SU-DHL-6 (cell line): ENCODE results near the gene WFDC12.
A peak's percentile ranks its signal among the peaks of the same experiment; 100 is the strongest.

Experiments used
- H2AFZ ChIP-seq: fragments of 200-600 bp; sonication (generic); 2 replicates; pipeline ENCODE4 v1.6.1; 2014; ENCODE audit warnings: low read depth, mild to moderate bottlenecking, moderate library complexity, mixed read lengths, antibody characterized with exemption, low read length; ENCODE audit not compliant: severe bottlenecking
- H3F3A ChIP-seq: fragments of 200-600 bp; shearing (Covaris generic); 2 replicates; pipeline ENCODE4 v1.6.0; 2016; ENCODE audit warnings: antibody characterized with exemption, mild to moderate bottlenecking; ENCODE audit not compliant: insufficient read depth
- H3K27ac ChIP-seq: fragments of 200-600 bp; sonication (generic); 2 replicates; pipeline ENCODE4 v1.5.1; 2016; ENCODE audit warnings: low read depth, mild to moderate bottlenecking, low read length, moderate library complexity, mixed read lengths
- H3K27me3 ChIP-seq: fragments of 200-600 bp; sonication (generic), shearing (Covaris generic); 2 replicates; pipeline ENCODE4 v1.6.0; 2014; ENCODE audit warnings: mild to moderate bottlenecking, low read length
- H3K36me3 ChIP-seq: fragments of 200-600 bp; sonication (generic); 2 replicates; pipeline ENCODE4 v1.6.1; 2014; ENCODE audit warnings: mild to moderate bottlenecking, low read length, mixed read lengths
- H3K4me2 ChIP-seq: fragments of 300-600, 200-600 bp; shearing (Covaris generic), sonication (generic); 2 replicates; pipeline ENCODE4 v1.6.0; 2014; ENCODE audit warnings: low read length, low read depth, mild to moderate bottlenecking; ENCODE audit not compliant: poor library complexity, severe bottlenecking
- H3K4me3 ChIP-seq: fragments of 200-600 bp; sonication (generic); 2 replicates; pipeline ENCODE4 v1.5.1; 2014; ENCODE audit warnings: antibody characterized with exemption, low read length, mild to moderate bottlenecking, mixed read lengths; ENCODE audit not compliant: insufficient read depth, poor library complexity, severe bottlenecking
- H3K79me2 ChIP-seq: fragments of 200-600 bp; sonication (generic); 2 replicates; pipeline ENCODE4 v1.6.1; 2014; ENCODE audit warnings: mild to moderate bottlenecking, low read length, moderate library complexity; ENCODE audit not compliant: insufficient read depth
- H3K9ac ChIP-seq: fragments of 200-600 bp; sonication (generic); 2 replicates; pipeline ENCODE4 v1.7.0; 2014; ENCODE audit warnings: mild to moderate bottlenecking, low read length
- H3K9me2 ChIP-seq: fragments of 200-600 bp; sonication (generic); replicated peaks from 2 replicates; pipeline ENCODE4 v1.6.1; 2014; ENCODE audit warnings: low read length; ENCODE audit not compliant: insufficient read depth
- H3K9me3 ChIP-seq: fragments of 200-600 bp; sonication (generic); 2 replicates; pipeline ENCODE4 v1.6.1; 2014; ENCODE audit warnings: low read length, mixed read lengths; ENCODE audit not compliant: insufficient read depth
- H4K20me1 ChIP-seq: fragments of 200-600 bp; sonication (generic); 2 replicates; pipeline ENCODE4 v1.6.1; 2014; ENCODE audit warnings: low read depth, mild to moderate bottlenecking, antibody characterized with exemption, low read length, moderate library complexity, mixed read lengths
- CTCF ChIP-seq: fragments of 200-600 bp; sonication (generic); IDR thresholded peaks from one replicate; pipeline ENCODE4 v1.5.1; 2017; ENCODE audit warnings: antibody characterized with exemption, mild to moderate bottlenecking, low read length, moderate library complexity; ENCODE audit not compliant: insufficient read depth, poor library complexity, severe bottlenecking
- EZH2phosphoT487 ChIP-seq: fragments of 200-600 bp; sonication (generic), shearing (Covaris generic); conservative IDR thresholded peaks from 2 replicates; pipeline ENCODE4 v1.6.1; 2018; ENCODE audit warnings: mild to moderate bottlenecking, antibody characterized with exemption, low read length, moderate library complexity, mixed read lengths

Gene WFDC12

GRCh38 chr20:45111799-45112471 lies 12.3 kb downstream of the WFDC12 start:
- H3K4me3 ChIP-seq: no peak overlapping the region
- H3K9me3 ChIP-seq: no peaks in the 10 kb centered on the region
- H3K27ac ChIP-seq: no peak overlapping the region
- H3K4me2 ChIP-seq: no peak overlapping the region
- H3K27me3 ChIP-seq: no peaks in the 10 kb centered on the region
- no peaks in the 10 kb centered on the region for H3F3A ChIP-seq
- H3K9ac ChIP-seq: no peak overlapping the region
- H4K20me1 ChIP-seq: no peaks in the 10 kb centered on the region
- no peaks in the 10 kb centered on the region for H3K36me3 ChIP-seq
- H2AFZ ChIP-seq: no peak overlapping the region
- H3K79me2 ChIP-seq: no peaks in the 10 kb centered on the region
- H3K9me2 ChIP-seq: no peaks in the 10 kb centered on the region
- peak; percentile 80 for TF ChIP-seq CTCF
- no peak for TF ChIP-seq EZH2phosphoT487

GRCh38 chr20:45111285-45111684 lies 13.0 kb downstream of the WFDC12 start:
- TF ChIP-seq CTCF (no peak), EZH2phosphoT487 (no peak)
- no peaks in the 10 kb centered on the region for H4K20me1 ChIP-seq
- H3K4me3 ChIP-seq: no peak overlapping the region
- no peaks in the 10 kb centered on the region for H3K36me3 ChIP-seq
- H3K27ac ChIP-seq: no peak overlapping the region
- H3F3A ChIP-seq: no peaks in the 10 kb centered on the region
- no peaks in the 10 kb centered on the region for H3K27me3 ChIP-seq
- H3K9me2 ChIP-seq: no peaks in the 10 kb centered on the region
- no peak overlapping the region for H3K4me2 ChIP-seq
- no peaks in the 10 kb centered on the region for H3K79me2 ChIP-seq
- no peak overlapping the region for H3K9ac ChIP-seq
- no peak overlapping the region for H2AFZ ChIP-seq
- no peaks in the 10 kb centered on the region for H3K9me3 ChIP-seq

GRCh38 chr20:45110301-45110700 lies 14.0 kb downstream of the WFDC12 start:
- H3K27ac ChIP-seq: no peak overlapping the region
- no peaks in the 10 kb centered on the region for H4K20me1 ChIP-seq
- no peaks in the 10 kb centered on the region for H3K9me3 ChIP-seq
- H3K27me3 ChIP-seq: no peaks in the 10 kb centered on the region
- H3K9me2 ChIP-seq: no peaks in the 10 kb centered on the region
- no peaks in the 10 kb centered on the region for H3K79me2 ChIP-seq
- H3K36me3 ChIP-seq: no peaks in the 10 kb centered on the region
- no peak for TF ChIP-seq CTCF
- no peak for TF ChIP-seq EZH2phosphoT487
- H3K9ac ChIP-seq: no peak overlapping the region
- no peaks in the 10 kb centered on the region for H3F3A ChIP-seq
- H3K4me3 ChIP-seq: no peak overlapping the region
- H2AFZ ChIP-seq: no peak overlapping the region
- no peak overlapping the region for H3K4me2 ChIP-seq
